Smooth muscle cell (in vitro differentiated cells): Measurements from ENCODE around the gene UBE3D. TPM values are rescaled to one million over a fixed set of nuclear protein-coding genes. Genes with fewer than 3 reads are reported as not detected.

Experiments
- DNase-seq: peaks from one replicate; lab custom pipeline; 2025; ENCODE audit not compliant: unreplicated experiment; lab: John Stamatoyannopoulos, UW
- H2AFZ ChIP-seq: fragments of 200-600 bp; sonication (generic); 2 replicates; pipeline ENCODE4 v1.6.0; 2016; ENCODE audit warnings: antibody characterized with exemption, low read depth, mild to moderate bottlenecking
- H3F3A ChIP-seq: fragments of 200-600 bp; sonication (generic); 2 replicates; pipeline ENCODE4 v1.6.0; 2017; ENCODE audit warnings: antibody characterized with exemption, low read depth
- H3K27ac ChIP-seq: fragments of 200-600 bp; sonication (generic); 2 replicates; pipeline ENCODE4 v1.5.1; 2016; ENCODE audit warnings: low read depth, mild to moderate bottlenecking
- H3K27me3 ChIP-seq: fragments of 200-600 bp; sonication (generic); 2 replicates; pipeline ENCODE4 v1.6.1; 2016; ENCODE audit warnings: low read depth, mild to moderate bottlenecking
- H3K36me3 ChIP-seq: fragments of 200-600 bp; sonication (generic); 2 replicates; pipeline ENCODE4 v1.5.1; 2016; ENCODE audit warnings: low read depth
- H3K4me1 ChIP-seq: fragments of 200-600 bp; sonication (generic); 2 replicates; pipeline ENCODE4 v1.5.1; 2016; ENCODE audit warnings: low read depth
- H3K4me2 ChIP-seq: fragments of 200-600 bp; sonication (generic); 2 replicates; pipeline ENCODE4 v1.6.0; 2016; ENCODE audit warnings: mild to moderate bottlenecking
- H3K4me3 ChIP-seq: fragments of 200-600 bp; sonication (generic); 2 replicates; pipeline ENCODE4 v1.5.1; 2016; ENCODE audit warnings: mild to moderate bottlenecking
- H3K79me2 ChIP-seq: fragments of 200-600 bp; sonication (generic); 2 replicates; pipeline ENCODE4 v1.6.0; 2016; ENCODE audit warnings: low read depth, mild to moderate bottlenecking
- H3K9ac ChIP-seq: fragments of 200-600 bp; sonication (generic); 2 replicates; pipeline ENCODE4 v1.6.0; 2016; ENCODE audit warnings: low read depth
- H3K9me3 ChIP-seq: fragments of 200-600 bp; sonication (generic); replicated peaks from 2 replicates; pipeline ENCODE4 v1.5.1; 2016; ENCODE audit warnings: low read depth
- H4K20me1 ChIP-seq: fragments of 200-600 bp; sonication (generic); 2 replicates; pipeline ENCODE4 v1.6.0; 2016; ENCODE audit warnings: low read depth
- CTCF ChIP-seq: fragments of 200-600 bp; sonication (generic); IDR thresholded peaks from 2 replicates; pipeline ENCODE4 v1.5.1; 2017; ENCODE audit warnings: borderline replicate concordance, mild to moderate bottlenecking, antibody characterized with exemption; ENCODE audit not compliant: insufficient read depth, poor library complexity, severe bottlenecking
- WGBS: methylation state at CpG from one replicate; pipeline ENCODE4 v1.1.7; 2016; ENCODE audit warnings: low lambda C conversion rate; 5-methylcytosine and 5-hydroxymethylcytosine counted together
- polyA plus RNA-seq: library from polyadenylated mRNA; unstranded; fragments of >200 nt; fragmentation: Nextera tagmentation; extraction: Ambion mirVana; gene quantifications from 2 replicates; pipeline ENCODE4 v1.2.1, GENCODE V29; 2016
- total RNA-seq: library from RNA; depleted of rRNA; stranded (reverse); fragments of >200 nt; gene quantifications from 2 replicates; pipeline ENCODE4 v1.2.3, GENCODE V29; 2014

Gene UBE3D
- total and polyA plus RNA-seq, 2 experiments from 2014 or later, result 2.1 to 6.1 TPM

GRCh38 chr6:82979657-82980056 is 86.0 kb downstream of the UBE3D start:
- no peak overlapping the region for H3K4me2 ChIP-seq
- H2AFZ ChIP-seq, result no peak overlapping the region
- WGBS, result 84% methylated on average over 1 of the region's 1 CpG
- no peak overlapping the region for H3K4me3 ChIP-seq
- H4K20me1 ChIP-seq, result no peaks in the 10 kb centered on the region
- H3K27ac ChIP-seq, result no peak overlapping the region
- TF ChIP-seq CTCF, result no peak
- no peak for DNase-seq
- H3K79me2 ChIP-seq, result no peaks in the 10 kb centered on the region
- no peaks in the 10 kb centered on the region for H3K9me3 ChIP-seq
- no peaks in the 10 kb centered on the region for H3K4me1 ChIP-seq
- H3K27me3 ChIP-seq, result no peaks in the 10 kb centered on the region
- no peak overlapping the region for H3K9ac ChIP-seq
- no peaks in the 10 kb centered on the region for H3F3A ChIP-seq
- no peaks in the 10 kb centered on the region for H3K36me3 ChIP-seq

GRCh38 chr6:82978362-82978945 is 87.2 kb downstream of the UBE3D start:
- no peaks in the 10 kb centered on the region for H3K79me2 ChIP-seq
- H3K4me3 ChIP-seq, result no peak overlapping the region
- no peaks in the 10 kb centered on the region for H3K27me3 ChIP-seq
- WGBS, result 94% methylated on average over 3 of the region's 3 CpGs
- TF ChIP-seq CTCF, result no peak
- no peak overlapping the region for H3K9ac ChIP-seq
- no peak overlapping the region for H3K4me2 ChIP-seq
- H3K36me3 ChIP-seq, result no peaks in the 10 kb centered on the region
- no peaks in the 10 kb centered on the region for H3K9me3 ChIP-seq
- H4K20me1 ChIP-seq, result no peaks in the 10 kb centered on the region
- no peak overlapping the region for H2AFZ ChIP-seq
- H3F3A ChIP-seq, result no peaks in the 10 kb centered on the region
- no peak overlapping the region for H3K27ac ChIP-seq
- no peak for DNase-seq
- H3K4me1 ChIP-seq, result no peaks in the 10 kb centered on the region

GRCh38 chr6:82976179-82976578 is 89.5 kb downstream of the UBE3D start:
- H4K20me1 ChIP-seq, result no peaks in the 10 kb centered on the region
- TF ChIP-seq CTCF, result no peak
- no peaks in the 10 kb centered on the region for H3K27me3 ChIP-seq
- H3K4me2 ChIP-seq, result no peak overlapping the region
- H3K4me3 ChIP-seq, result no peak overlapping the region
- H3K27ac ChIP-seq, result no peak overlapping the region
- no peak for DNase-seq
- H3F3A ChIP-seq, result no peaks in the 10 kb centered on the region
- no peaks in the 10 kb centered on the region for H3K9me3 ChIP-seq
- no peak overlapping the region for H3K9ac ChIP-seq
- no peaks in the 10 kb centered on the region for H3K4me1 ChIP-seq
- 96% methylated on average over 1 of the region's 1 CpG for WGBS
- no peaks in the 10 kb centered on the region for H3K79me2 ChIP-seq
- no peak overlapping the region for H2AFZ ChIP-seq
- no peaks in the 10 kb centered on the region for H3K36me3 ChIP-seq

GRCh38 chr6:82971877-82972460 is 93.7 kb downstream of the UBE3D start:
- Histone ChIP-seq H3K4me1 (no peaks in the 10 kb centered on the region), H3K79me2 (no peaks in the 10 kb centered on the region), H4K20me1 (no peaks in the 10 kb centered on the region), H3F3A (no peaks in the 10 kb centered on the region), H2AFZ (no peak overlapping the region), H3K27me3 (no peaks in the 10 kb centered on the region), H3K27ac (no peak overlapping the region), H3K9ac (no peak overlapping the region), H3K36me3 (no peaks in the 10 kb centered on the region), H3K9me3 (no peaks in the 10 kb centered on the region), H3K4me3 (no peak overlapping the region), H3K4me2 (no peak overlapping the region)
- DNase-seq, result no peak
- no peak for TF ChIP-seq CTCF
- whole genome bisulfite sequencing, result 97% methylated on average over 3 of the region's 3 CpGs
